Measurements from ENCODE around the gene LYPD4. TPM values are rescaled to one million over a fixed set of nuclear protein-coding genes. Genes with fewer than 3 reads are reported as not detected.

Gene LYPD4
- total RNA-seq, 1 experiment from 2014 or later, result not detected

GRCh38 chr19:41839211-41839610, 5.3 kb downstream of the LYPD4 start:
- Histone ChIP-seq H3K9me3 (no peaks in the 10 kb centered on the region; the same call in 1 of the 2 replicates), H3K4me3 (no peak overlapping the region), H3K27me3 (peaks cover 66% of the 10 kb centered on the region), H3K36me3 (no peaks in the 10 kb centered on the region)
- DNase-seq, result no peak

GRCh38 chr19:41837981-41838708, 6.3 kb downstream of the LYPD4 start:
- no peak for DNase-seq
- H3K36me3 ChIP-seq, result no peaks in the 10 kb centered on the region
- H3K27me3 ChIP-seq, result peaks cover 67% of the 10 kb centered on the region
- no peak overlapping the region for H3K4me3 ChIP-seq
- H3K9me3 ChIP-seq, result no peaks in the 10 kb centered on the region; the same call in 1 of the 2 replicates

GRCh38 chr19:41821003-41821735, 23.3 kb downstream of the LYPD4 start:
- no peak overlapping the region for H3K4me3 ChIP-seq
- no peaks in the 10 kb centered on the region for H3K9me3 ChIP-seq
- no peaks in the 10 kb centered on the region for H3K36me3 ChIP-seq
- no peak for DNase-seq
- H3K27me3 ChIP-seq, result peaks cover 34% of the 10 kb centered on the region

GRCh38 chr19:41816761-41817160, 27.7 kb downstream of the LYPD4 start:
- no peaks in the 10 kb centered on the region for H3K36me3 ChIP-seq
- no peaks in the 10 kb centered on the region for H3K9me3 ChIP-seq
- no peak for DNase-seq
- H3K27me3 ChIP-seq, result peaks cover 40% of the 10 kb centered on the region
- no peak overlapping the region for H3K4me3 ChIP-seq

- H3K36me3 ChIP-seq, result no peaks in the 10 kb centered on the region
- H3K27me3 ChIP-seq, result peaks cover 30% of the 10 kb centered on the region
- no peak overlapping the region for H3K4me3 ChIP-seq
- H3K9me3 ChIP-seq, result no peaks in the 10 kb centered on the region
- DNase-seq, result no peak
Measured at GRCh38 chr19:41815301-41815700, 29.2 kb downstream of the LYPD4 start.

- DNase-seq, result no peak
- no peaks in the 10 kb centered on the region for H3K9me3 ChIP-seq
Measured at GRCh38 chr19:41813911-41814310, 30.6 kb downstream of the LYPD4 start.

GRCh38 chr19:41811981-41812380, 32.5 kb downstream of the LYPD4 start:
- no peaks in the 10 kb centered on the region for H3K36me3 ChIP-seq
- no peak overlapping the region for H3K4me3 ChIP-seq
- H3K9me3 ChIP-seq, result no peaks in the 10 kb centered on the region
- DNase-seq, result no peak
- peaks cover 16% of the 10 kb centered on the region for H3K27me3 ChIP-seq

More at GRCh38 chr19:41813911-41814310, 30.6 kb downstream of the LYPD4 start:
- Histone ChIP-seq H3K27me3 (peaks cover 24% of the 10 kb centered on the region), H3K4me3 (no peak overlapping the region), H3K36me3 (no peaks in the 10 kb centered on the region)

- no peak overlapping the region for H3K4me3 ChIP-seq
- no peak for DNase-seq
- no peaks in the 10 kb centered on the region for H3K9me3 ChIP-seq
- H3K27me3 ChIP-seq, result peaks cover 18% of the 10 kb centered on the region
- H3K36me3 ChIP-seq, result no peaks in the 10 kb centered on the region
Measured at GRCh38 chr19:41811036-41811435, 33.4 kb downstream of the LYPD4 start.

GRCh38 chr19:41810301-41810700, 34.2 kb downstream of the LYPD4 start:
- no peak overlapping the region for H3K4me3 ChIP-seq
- no peaks in the 10 kb centered on the region for H3K36me3 ChIP-seq
- H3K9me3 ChIP-seq, result no peaks in the 10 kb centered on the region
- DNase-seq, result no peak
- H3K27me3 ChIP-seq, result peaks cover 22% of the 10 kb centered on the region

GRCh38 chr19:41808663-41809566, 35.6 kb downstream of the LYPD4 start:
- H3K4me3 ChIP-seq, result no peak overlapping the region
- DNase-seq, result no peak
- peaks cover 21% of the 10 kb centered on the region for H3K27me3 ChIP-seq
- H3K36me3 ChIP-seq, result no peaks in the 10 kb centered on the region
- no peaks in the 10 kb centered on the region for H3K9me3 ChIP-seq

GRCh38 chr19:41807176-41807575, 37.3 kb downstream of the LYPD4 start:
- DNase-seq, result no peak
- no peak overlapping the region for H3K4me3 ChIP-seq
- H3K9me3 ChIP-seq, result no peaks in the 10 kb centered on the region
- H3K27me3 ChIP-seq, result peaks cover 31% of the 10 kb centered on the region
- no peaks in the 10 kb centered on the region for H3K36me3 ChIP-seq

- Histone ChIP-seq H3K9me3 (no peaks in the 10 kb centered on the region; the same call in 1 of the 2 replicates), H3K36me3 (no peaks in the 10 kb centered on the region), H3K4me3 (no peak overlapping the region), H3K27me3 (peaks cover 33% of the 10 kb centered on the region)
- no peak for DNase-seq
Measured at GRCh38 chr19:41804336-41804735, 40.1 kb downstream of the LYPD4 start.

- Histone ChIP-seq H3K27me3 (peaks cover 33% of the 10 kb centered on the region), H3K9me3 (no peaks in the 10 kb centered on the region; the same call in 1 of the 2 replicates), H3K36me3 (no peaks in the 10 kb centered on the region), H3K4me3 (no peak overlapping the region)
- DNase-seq, result no peak
Measured at GRCh38 chr19:41802770-41803169, 41.7 kb downstream of the LYPD4 start.

GRCh38 chr19:41801792-41802211, 42.7 kb downstream of the LYPD4 start:
- no peak for DNase-seq
- H3K36me3 ChIP-seq, result no peaks in the 10 kb centered on the region
- no peak overlapping the region for H3K4me3 ChIP-seq
- H3K9me3 ChIP-seq, result no peaks in the 10 kb centered on the region; the same call in 1 of the 2 replicates
- peaks cover 33% of the 10 kb centered on the region for H3K27me3 ChIP-seq

GRCh38 chr19:41801031-41801430, 43.5 kb downstream of the LYPD4 start:
- Histone ChIP-seq H3K4me3 (no peak overlapping the region), H3K27me3 (peaks cover 28% of the 10 kb centered on the region), H3K9me3 (no peaks in the 10 kb centered on the region; the same call in 1 of the 2 replicates), H3K36me3 (no peaks in the 10 kb centered on the region)
- no peak for DNase-seq

GRCh38 chr19:41799444-41800000, 45.0 kb downstream of the LYPD4 start:
- Histone ChIP-seq H3K4me3 (no peak overlapping the region), H3K9me3 (no peaks in the 10 kb centered on the region; the same call in 1 of the 2 replicates), H3K36me3 (no peaks in the 10 kb centered on the region), H3K27me3 (peaks cover 23% of the 10 kb centered on the region)
- no peak for DNase-seq
